ENCODE data around the gene BFSP2.
"Not testable (repeated sequence)": the region's sequence is repeated elsewhere in the genome, so short reads cannot be mapped to it uniquely, and the experiment has no call there.

BFSP2 gene

DNA sequence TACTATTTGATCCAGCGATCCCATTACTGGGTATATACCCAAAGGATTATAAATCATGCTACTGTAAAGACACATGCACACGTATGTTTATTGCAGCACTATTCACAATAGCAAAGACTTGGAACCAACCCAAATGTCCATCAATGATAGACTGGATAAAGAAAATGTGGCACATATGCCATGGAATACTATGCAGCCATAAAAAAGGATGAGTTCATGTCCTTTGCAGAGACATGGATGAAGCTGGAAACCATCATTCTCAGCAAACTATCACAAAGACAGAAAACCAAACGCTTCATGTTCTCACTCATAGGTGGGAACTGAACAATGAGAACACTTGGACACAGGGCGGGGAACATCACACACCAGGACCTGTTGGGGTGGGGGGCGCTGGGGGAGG, 82.6 kb downstream of the BFSP2 start:
- DNase-seq: not testable (repeated sequence)

DNA sequence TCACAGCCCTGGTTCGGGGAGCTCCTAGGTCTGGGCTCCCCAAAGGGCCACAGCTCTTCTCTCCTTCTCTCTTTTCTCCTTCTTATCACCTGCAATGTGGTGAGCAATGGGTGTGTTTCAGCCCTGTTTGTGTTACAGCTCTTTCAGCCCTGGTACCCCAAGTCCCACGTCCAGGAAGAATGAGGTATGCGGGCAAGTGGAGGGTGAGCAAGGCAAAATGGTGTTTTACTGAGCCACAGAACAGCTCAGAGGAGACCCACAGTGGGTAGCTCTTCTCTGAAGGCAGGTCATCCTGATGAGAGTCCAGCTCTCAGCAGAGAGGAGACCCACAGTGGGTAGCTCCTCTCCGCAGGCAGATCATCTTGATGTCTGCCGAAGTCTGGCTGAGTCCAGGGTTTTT, 86.8 kb downstream of the BFSP2 start:
- DNase-seq: no peak

DNA sequence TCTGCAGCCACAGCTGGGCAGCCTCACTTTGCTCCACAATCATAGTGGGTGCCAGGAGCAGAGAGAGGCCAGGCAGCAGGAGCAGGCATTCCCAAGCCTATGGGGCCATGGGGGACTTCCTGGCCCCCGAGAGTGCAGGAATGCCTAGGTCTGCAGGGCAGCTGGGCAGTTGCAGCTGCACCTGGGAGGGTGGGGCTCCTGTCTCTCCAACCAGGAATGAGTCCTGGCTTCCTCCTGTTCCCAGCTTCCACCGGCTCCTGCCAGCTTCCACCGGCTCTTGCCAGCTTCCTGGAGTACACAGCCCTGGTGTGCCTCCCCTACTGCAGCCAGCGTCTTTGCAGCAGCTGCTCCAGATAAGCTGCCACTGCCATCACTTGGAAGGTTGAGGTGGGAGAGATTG, 87.3 kb downstream of the BFSP2 start:
- no peak for DNase-seq

DNA sequence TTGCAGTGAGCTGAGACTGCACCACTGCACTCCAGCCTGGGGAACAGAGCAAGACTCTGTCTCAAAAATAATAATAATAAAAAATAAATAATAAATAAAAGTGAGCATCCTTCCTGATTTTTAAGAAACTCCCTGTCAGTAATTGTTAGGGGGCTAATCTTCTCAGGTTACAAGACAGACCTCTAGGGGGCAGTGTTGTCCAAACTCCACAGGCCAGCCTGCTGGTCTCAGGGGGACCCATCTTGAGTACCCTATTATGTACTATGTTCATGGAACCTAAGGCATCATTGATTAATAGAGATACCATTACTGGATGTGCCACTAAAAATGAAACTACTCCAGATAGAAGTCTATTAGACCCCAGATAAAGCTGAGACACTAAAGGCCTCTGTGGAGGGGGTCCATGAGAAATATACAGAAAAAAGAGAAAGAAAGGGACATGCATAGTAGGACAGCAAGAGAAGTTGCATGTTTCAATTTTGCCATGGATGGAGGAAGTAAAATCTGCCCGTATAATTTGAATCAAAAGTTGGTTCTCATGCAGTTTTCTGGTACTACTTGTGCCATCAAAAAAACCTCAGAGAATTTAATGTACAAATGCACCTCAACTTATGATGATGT, 88.2 kb downstream of the BFSP2 start:
- DNase-seq: peak; percentile 28

DNA sequence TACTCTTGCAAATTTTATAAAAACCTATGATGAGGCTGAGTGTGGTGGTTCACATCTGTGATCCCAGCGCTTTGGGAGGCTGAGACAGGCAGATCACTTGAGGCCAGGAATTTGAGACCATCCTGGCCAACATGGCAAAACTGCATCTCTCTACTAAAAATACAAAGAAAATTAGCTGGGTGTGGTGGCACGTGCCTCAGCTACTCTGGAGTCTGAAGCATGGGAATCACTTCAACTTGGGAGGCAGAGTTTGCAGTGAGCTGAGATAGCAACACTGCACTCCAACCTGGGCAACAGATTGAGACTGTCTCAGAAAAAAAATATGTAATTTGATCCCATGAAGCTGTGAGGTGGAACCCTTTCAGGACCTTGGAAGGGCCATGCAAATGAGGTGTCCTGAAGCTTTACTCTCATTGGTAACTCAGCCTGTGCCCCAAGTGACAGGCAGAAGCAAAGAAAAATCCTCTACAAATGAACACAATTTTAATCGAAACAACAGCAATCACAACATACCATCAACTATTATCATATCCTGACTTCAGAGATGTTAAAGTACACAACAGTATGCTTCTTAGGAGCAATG, 89.0 kb downstream of the BFSP2 start:
- peak; percentile 39 for DNase-seq

DNA sequence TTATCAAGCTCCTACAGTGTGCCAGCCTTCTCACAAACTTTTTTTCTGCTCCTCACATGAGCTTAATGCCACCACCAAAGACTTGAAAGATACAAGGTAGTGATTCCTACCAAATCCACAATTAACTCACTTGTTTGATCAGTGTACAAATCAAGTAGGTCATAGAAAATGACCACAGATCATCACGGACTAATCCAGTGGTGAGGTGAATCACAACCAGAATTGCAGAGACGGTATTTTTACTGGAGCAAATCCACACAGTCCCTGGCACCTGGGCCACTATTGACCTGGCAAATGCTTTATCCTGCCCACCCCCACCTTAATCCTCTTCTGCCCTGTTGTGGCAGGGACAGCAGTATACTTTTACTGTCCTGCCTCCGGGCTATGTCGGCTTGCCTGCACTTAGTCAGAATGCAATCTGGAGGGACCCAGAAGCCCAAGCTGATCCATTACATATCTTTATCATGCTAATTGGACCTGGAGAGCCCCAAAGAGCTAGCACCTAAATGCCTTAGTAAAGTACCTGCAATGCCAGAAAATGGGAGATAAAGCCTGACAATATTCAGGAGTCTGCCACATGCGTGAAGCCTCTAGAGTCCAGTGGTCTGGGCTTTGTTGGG, 89.7 kb downstream of the BFSP2 start:
- no peak for DNase-seq

DNA sequence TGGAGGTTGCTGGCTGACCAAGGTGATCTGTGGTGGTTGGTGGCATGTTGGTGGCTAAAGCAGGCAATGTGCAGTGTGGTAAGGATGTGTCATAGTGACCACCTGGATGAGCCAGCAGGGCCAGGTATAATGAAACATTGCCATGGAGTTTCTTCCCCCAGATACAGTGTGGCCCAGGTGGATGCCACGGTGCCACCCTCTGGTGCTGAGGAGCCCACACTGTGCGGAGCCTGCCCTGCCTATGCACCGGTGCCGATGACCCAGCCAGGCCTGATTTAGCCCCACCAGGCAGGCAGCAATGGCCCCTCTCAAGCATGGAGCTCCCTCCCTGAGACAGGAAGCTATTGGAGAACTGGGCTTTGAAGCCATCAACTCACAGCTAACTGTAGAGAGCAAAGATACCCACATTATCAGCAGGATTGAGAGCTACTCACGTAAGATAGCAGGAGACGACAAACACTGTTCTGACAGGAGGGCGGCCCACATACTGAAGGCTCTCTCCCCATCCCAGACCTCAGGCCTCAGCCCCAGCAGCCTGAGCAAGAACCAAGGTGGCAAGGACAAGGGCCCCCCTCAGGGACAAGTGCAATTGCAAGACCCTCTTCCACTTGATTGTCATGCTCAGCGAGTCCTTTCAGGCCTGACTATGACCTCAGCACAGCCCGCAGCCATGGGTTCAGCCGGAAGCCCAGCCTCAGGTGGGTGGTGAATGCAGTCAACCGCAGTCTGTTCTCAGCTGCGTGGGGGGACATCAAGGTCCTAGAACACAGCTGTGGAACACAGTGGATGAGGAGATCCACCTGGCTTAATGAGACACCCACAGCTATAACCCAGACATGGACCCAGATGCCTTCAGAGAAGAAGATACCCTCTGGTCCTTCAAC, 90.9 kb downstream of the BFSP2 start:
- DNase-seq: no peak

DNA sequence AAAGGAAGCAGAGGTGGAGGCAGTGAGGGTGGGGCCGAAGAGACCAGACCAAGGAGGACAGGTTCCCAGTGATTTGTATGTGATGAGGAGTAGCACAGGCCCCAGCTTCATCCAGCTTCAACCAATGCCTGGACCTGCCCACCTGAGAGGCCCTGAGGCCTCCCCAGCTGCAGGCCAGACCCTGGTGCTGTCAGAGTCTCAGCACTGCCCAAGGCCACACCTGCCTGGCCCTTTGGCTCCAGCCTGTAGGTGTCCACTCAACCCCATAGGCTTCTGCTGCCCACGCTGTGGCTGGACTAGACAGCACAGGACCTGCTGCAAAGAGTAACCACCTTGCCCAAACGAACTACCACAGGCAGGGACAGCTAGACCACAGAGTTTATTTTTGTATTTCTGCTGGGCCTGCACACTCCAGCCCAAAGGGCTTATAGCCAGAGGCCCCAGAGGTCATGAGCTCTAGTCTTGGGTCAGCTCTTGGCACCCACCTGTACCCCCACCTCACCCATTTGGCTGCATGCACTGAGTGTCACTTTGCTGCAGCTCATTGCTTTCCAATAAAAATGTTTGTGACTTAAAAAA, 91.7 kb downstream of the BFSP2 start:
- DNase-seq: no peak

DNA sequence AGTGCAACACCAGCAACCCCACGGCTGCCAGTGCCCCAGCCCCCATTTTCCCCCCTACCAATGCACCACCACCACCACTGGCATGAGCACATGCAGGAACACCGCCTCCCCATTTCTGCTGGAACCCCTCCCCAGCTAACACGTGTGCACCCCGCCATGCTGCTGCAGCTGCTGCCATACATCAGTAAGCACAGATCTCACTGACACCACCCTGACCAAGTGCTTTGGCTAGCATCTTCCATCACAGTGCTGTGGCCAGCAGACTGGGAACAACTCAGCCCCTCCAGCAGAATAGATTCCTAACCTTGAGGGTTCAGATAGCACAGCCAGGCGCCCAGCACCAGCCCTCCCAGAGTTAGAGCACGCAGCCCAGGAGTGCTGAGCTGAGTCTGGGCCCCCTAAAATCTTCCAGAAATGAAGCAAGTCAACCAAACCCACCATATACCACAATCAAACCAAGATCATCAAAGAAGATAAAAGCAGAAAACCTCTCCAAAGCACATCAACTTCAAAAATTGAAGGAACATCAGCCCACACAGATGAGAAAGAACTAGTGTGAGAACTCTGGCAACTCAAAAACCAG, 92.4 kb downstream of the BFSP2 start:
- no peak for DNase-seq

DNA sequence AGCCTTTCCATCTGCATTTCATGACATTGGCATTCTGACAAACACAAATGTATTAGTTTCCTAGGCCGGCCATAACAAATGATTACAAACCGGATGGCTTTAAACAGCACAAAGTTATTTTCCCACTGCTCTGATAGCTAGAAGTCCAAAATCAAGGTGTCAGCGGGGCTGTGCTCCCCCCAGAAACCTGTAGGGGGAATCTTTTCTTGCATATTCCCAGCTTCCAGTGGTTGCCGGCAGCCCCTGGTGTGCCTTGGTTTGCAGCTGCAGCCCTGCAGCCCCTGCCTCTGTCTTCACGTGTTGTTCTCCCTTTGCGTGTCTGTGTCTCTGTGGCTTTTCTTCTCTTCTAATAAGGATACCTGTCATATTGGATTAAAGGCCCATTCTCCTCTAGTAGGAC, 94.6 kb downstream of the BFSP2 start:
- peak; percentile 37 for DNase-seq

DNA sequence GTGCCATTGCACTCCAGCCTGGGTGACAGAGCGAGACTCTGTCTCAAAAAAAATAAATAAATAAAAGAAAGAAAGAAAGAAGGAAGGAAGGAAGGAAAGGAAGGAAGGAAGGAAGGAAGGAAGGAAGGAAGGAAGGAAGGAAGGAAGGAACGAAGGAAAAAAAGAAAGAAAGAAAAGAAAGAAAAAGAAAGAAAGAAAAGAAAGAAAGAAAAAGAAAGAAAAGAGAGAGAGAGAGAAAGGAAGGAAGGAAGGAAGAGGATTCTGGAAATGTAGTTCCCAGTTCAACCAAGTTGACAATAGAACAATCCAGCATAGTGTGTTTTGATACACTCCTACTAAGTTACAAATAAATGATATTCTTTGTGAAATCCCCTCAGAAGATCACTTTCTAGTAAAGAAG, 102.7 kb downstream of the BFSP2 start:
- DNase-seq: not testable (repeated sequence)

DNA sequence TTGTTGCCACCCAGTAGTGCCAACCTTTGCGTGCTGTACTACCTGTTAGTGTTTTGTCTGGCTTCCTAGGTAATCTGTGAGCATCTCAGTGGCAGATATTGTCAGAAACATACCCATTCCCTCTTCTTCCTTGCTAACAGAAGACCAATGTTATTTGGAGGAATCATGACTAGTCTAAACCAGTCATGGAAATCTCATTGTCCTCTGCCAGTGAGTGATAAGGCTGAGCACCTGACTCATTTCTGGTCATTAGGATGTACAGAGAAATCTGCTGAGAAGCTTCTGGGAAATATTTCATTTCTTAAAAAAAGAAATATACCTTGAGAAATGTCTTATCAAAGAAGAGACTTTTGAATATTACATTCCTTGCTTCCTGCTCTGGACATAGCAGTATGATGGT, 103.6 kb downstream of the BFSP2 start:
- no peak for DNase-seq

DNA sequence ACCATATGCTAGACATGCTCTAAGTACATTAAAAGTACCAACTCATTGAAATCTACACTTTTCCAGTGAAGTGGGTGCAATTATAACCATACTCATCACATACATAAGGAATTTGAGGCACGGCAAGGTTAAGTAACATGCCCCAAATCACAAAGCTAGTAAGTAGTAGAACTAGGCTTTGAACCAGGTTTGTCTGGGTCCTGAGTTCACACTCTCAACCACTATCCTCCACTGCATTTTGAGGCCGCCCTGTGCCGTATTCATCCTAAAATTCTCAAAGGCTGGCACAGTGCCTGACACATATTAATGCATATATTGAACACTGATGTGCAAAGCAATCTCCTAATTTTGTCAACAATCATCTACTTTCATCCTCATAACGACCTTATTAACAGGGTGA, 104.9 kb downstream of the BFSP2 start:
- DNase-seq: no peak

DNA sequence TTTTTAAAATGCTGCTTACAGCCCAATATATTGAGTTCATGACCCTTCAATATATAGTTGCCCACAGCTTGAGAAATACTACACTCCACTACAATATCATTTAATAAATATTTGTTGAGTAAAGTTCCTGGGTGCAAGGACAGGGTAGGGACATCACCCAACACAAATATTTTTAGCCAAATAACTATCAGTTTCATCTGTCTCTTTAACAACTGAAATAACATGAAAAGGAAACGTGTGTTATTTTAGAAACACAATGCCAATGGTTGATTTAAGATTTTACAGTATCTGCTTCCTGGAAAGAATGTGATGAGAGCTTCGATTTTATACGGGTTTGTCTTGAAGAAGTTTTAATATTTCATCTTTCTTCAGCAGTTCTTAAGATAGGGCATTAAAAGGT, 106.0 kb downstream of the BFSP2 start:
- DNase-seq: no peak

DNA sequence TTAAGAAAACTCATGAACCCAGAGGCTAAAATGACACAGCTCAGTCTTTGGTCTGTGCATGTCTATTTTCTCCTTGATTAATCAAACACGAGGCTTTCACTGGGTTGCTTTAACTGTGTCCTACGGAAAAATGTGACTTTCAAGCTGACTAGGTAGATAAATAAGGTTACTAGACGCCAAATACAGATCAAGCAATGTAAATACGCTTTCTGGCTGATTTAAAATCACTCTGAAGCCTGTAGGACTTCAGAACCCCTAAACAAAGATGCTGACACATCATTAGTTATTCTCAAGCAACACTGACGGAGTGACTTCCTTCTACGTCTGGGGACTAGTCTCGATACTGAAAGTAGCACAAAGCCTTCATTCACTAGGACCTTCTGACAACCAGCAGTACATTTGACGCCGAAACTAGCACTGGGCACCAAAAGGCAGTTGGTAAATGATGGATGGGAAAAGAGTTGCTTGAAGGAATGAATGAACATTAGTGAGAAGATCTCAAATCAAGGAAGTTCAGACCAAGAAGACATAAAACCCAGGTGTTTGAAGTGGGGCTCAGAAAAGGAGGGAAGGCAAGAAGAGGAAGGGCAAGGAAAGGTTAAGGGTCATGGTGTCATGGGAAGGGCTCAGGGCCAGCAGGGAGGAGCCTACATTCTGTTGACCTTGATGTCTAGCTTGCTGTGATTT, 106.5 kb downstream of the BFSP2 start:
- DNase-seq: no peak

DNA sequence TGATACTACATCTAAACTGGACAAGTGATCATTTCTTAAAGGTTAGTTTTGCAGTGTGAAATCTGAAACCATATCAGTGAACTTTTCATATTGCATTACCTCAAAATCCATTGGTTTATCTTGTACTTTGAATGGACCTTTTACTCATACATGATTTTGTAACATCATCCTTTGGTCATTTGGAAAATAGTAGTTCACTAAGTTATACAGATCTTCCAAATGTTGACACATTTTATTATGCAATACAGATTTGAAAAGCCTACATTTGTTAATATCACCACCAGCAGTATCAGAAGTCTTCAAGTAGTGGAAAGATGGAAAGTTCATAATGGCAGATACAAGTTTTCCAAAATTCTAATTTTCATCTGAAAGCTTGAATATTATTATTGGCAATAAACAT, 109.6 kb downstream of the BFSP2 start:
- DNase-seq: no peak

DNA sequence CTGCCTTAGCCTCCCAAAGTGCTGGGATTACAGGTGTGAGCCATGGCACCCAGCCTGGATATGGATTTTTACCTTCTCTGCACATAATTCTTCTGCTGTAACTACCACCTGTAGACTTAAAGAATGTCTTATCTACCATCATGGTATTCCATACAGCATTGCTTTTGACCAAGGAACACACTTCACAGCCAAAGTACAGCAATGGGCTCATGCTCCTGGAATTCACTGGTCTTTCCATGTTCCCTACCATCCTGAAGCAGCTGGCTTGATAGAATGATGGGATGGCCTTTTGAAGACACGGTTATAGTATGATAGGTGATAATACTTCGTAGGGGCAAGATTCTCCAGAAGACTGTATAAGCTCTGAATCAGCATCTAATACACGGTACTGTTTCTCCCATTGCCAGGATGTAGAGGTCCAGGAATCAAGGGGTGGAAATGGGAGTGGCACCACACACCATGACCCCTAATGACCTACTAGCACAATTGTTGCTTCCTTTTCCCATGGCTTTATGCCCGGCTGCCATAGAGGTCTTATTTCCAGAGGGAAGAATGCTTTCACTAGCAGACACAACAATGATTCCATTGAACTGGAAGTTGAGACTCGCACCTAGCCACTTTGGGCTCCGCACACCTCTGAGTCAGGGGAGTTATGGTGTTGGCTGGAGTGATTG, 112.7 kb downstream of the BFSP2 start:
- DNase-seq: no peak

DNA sequence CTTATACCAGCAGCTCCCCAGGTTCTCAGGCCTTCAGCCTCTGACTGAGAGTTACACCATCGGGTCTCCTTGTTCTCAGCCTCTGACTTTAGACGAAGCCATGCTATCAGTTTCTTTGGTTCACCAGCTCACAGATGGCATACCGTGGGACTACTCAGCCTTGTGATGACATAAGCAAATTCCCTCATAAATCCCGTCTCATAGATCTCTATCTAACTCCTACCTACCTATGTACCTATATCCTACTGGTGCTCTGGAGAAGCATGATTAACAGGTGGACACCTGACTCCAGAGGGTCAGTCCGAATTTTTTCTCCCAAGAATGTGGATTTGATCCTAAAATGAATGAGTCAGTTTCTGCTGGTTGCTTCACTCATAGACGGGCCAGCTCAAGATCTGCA, 114.6 kb downstream of the BFSP2 start:
- no peak for DNase-seq

DNA sequence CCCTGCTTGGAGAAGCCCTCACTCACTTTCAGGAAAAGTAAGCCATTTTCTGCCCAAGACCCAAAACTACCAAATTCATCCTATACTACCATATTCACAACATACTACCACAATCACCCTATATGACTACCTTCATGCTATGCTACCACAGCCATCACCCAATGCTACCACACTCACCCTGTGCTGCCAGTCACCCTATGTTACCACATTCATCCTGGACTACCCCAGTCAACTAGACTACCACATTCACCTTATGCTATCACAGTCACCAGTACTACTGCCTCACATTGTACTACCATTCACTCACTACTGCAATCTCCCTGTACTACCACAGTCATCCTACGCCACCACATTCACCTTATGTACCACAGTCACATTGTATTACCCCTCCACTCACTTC, 115.3 kb downstream of the BFSP2 start:
- DNase-seq: no peak

DNA sequence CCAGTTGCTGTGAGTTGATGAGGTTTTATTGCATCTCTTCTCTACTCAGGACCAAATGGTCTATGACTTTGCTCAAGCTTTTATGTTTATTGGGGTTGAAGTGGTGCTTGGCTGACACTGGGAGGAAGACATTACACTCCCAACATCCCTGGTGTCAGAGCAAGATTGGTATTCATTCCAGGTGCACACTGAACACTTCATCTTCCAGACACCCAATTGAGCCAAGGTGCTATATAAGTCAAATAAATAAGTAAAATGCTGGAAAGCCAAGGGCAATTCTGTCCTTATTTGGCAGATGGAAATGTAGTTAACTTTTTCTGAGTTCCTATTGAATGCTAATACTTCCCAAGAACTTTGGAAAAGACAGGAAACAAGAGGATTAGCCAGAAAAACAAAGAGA, 120.4 kb downstream of the BFSP2 start:
- no peak for DNase-seq

DNA sequence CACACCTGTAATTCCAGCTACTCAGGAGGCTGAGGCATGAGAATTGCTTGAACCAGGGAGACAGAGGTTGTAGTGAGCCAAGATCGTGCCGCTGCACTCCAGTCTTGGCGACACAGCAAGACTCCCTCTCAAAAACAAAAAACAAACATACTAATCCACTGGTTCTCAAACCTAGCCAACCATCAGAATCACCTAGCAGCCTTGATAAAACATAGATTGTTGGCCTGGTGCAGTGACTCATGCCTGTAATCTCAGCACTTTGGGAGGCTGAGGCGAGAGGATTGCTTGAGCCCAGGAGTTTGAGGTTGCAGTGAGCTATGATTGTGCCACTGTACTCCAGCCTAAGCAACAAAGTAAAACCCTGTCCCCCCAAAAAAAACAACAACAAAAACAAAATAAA, 121.1 kb downstream of the BFSP2 start:
- not testable (repeated sequence) for DNase-seq

DNA sequence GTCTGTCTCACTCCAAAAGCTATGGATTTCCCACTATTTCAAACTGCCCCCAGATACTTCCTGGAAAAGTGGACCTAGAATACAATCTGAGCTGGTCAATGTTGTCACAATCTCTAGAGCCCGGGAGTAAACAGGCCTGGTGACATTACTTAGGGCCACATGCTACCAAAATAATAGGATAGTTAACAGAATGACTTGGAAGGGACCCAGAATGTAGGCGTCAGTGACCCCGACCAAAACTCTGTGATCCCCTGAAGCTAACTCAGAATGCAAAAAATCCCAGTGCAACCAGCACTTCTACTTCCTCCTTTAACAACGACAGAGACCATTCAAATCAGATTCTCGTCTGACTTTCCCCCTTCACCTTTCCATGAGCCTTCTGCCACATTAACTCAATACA, 122.1 kb downstream of the BFSP2 start:
- no peak for DNase-seq

All from fibroblast of skin of scalp (primary cell).